Spleen (tissue), 7 donors: Measurements from ENCODE around the gene TRIM8.

Experiments used
- CTCF ChIP-seq, 11 experiments: fragments of 200-600 bp in 7 of 11; fragments of 450-650 bp in 4 of 11; sonication (generic) in 4 of 11; IDR thresholded peaks in 8 of 11; conservative IDR thresholded peaks in 3 of 11; 1 replicate in 7 of 11; 2 replicates in 4 of 11; pipeline versions ENCODE4 v1.4.0 to v1.8.0; 2016 to 2021; ENCODE audit warnings: antibody characterized with exemption in 11 of 11, inconsistent platforms in 4 of 11, mild to moderate bottlenecking in 1 of 11
- POLR2A ChIP-seq, 3 donors: fragments of 450-650 bp; IDR thresholded peaks; one replicate each; pipeline ENCODE4 v1.5.1; 2017; ENCODE audit warnings: antibody characterized with exemption in 3 of 3, mild to moderate bottlenecking in 1 of 3
- POLR2AphosphoS5 ChIP-seq, 3 donors: sonication (generic); formaldehyde crosslinking; IDR thresholded peaks; one replicate each; pipeline ENCODE4 v1.5.1; 2017; ENCODE audit warnings: antibody characterized with exemption in 3 of 3
- donor health status: DM: no; HTN: no; CAD: no; lungs with moderate emphysema.
- donor health status: DM: no; HTN: no; CAD: no.
- donor health status: DM: no; HTN: no; CAD: no.

GRCh38 chr10:102617041-102617440 lies 27.2 kb upstream of the TRIM8 start:
- TF ChIP-seq POLR2A (IDR thresholded peaks at IDR 0.05): no peak
- TF ChIP-seq CTCF (IDR thresholded peaks at IDR 0.05 in 8 of 11, conservative IDR thresholded peaks at IDR 0.05 in 3 of 11): no peak
- TF ChIP-seq POLR2AphosphoS5 (IDR thresholded peaks at IDR 0.05): no peak
